Hindlimb muscle (tissue), 1 donor: Measurements from ENCODE around the gene FOXP2. TPM values are rescaled to one million over a fixed set of nuclear protein-coding genes. Genes with fewer than 3 reads are reported as not detected.

Source experiments
- DNase-seq: peaks from one replicate; pipeline ENCODE4 v3.0.0-alpha.2; 2013
- polyA plus RNA-seq: library from polyadenylated mRNA; unstranded; fragments of 120-200 nt; gene quantifications from one replicate; pipeline ENCODE4 v1.2.1, GENCODE V29; 2013; ENCODE audit not compliant: insufficient read length

Gene FOXP2
- polyA plus RNA-seq, 1 donor: 9.3 TPM

- no peak for DNase-seq
These were observed 243.6 kb downstream of the FOXP2 start for GRCh38 chr7:114658216-114658615.

GRCh38 chr7:114659409-114660125 lies 245.0 kb downstream of the FOXP2 start:
- no peak for DNase-seq

GRCh38 chr7:114660126-114660486 lies 245.5 kb downstream of the FOXP2 start:
- DNase-seq: no peak

GRCh38 chr7:114660753-114661152 lies 246.1 kb downstream of the FOXP2 start:
- no peak for DNase-seq

GRCh38 chr7:114662002-114662677 lies 247.5 kb downstream of the FOXP2 start:
- no peak for DNase-seq

GRCh38 chr7:114663502-114663901 lies 248.9 kb downstream of the FOXP2 start:
- peak; percentile 7 for DNase-seq

GRCh38 chr7:114670676-114671075 lies 256.1 kb downstream of the FOXP2 start:
- no peak for DNase-seq

- no peak for DNase-seq
These were observed 257.0 kb downstream of the FOXP2 start for GRCh38 chr7:114671563-114672123.

- DNase-seq: no peak
These were observed 263.5 kb downstream of the FOXP2 start for GRCh38 chr7:114678116-114678515.

- no peak for DNase-seq
These were observed 272.6 kb downstream of the FOXP2 start for GRCh38 chr7:114687238-114687637.

GRCh38 chr7:114688443-114689055 lies 273.9 kb downstream of the FOXP2 start:
- no peak for DNase-seq

- DNase-seq: no peak
These were observed 274.8 kb downstream of the FOXP2 start for GRCh38 chr7:114689406-114689805.

- DNase-seq: no peak
These were observed 277.0 kb downstream of the FOXP2 start for GRCh38 chr7:114691605-114692004.

- DNase-seq: no peak
These were observed 280.6 kb downstream of the FOXP2 start for GRCh38 chr7:114695182-114695581.

GRCh38 chr7:114700247-114700928 lies 285.8 kb downstream of the FOXP2 start:
- no peak for DNase-seq

GRCh38 chr7:114703677-114704076 lies 289.1 kb downstream of the FOXP2 start:
- DNase-seq: no peak

- no peak for DNase-seq
These were observed 294.0 kb downstream of the FOXP2 start for GRCh38 chr7:114708646-114709045.

- DNase-seq: no peak
These were observed 295.9 kb downstream of the FOXP2 start for GRCh38 chr7:114710499-114710898.

- DNase-seq: no peak
These were observed 296.6 kb downstream of the FOXP2 start for GRCh38 chr7:114711241-114711640.

- DNase-seq: no peak
These were observed 301.3 kb downstream of the FOXP2 start for GRCh38 chr7:114715907-114716306.

- DNase-seq: no peak
These were observed 304.2 kb downstream of the FOXP2 start for GRCh38 chr7:114718861-114719260.

GRCh38 chr7:114720725-114721124 lies 306.1 kb downstream of the FOXP2 start:
- DNase-seq: no peak

GRCh38 chr7:114722562-114722961 lies 307.9 kb downstream of the FOXP2 start:
- no peak for DNase-seq
